Natural killer cell treated with Interleukin-12 subunit alpha and Interleukin-12 subunit beta and Interleukin-15 and Interleukin-18, amount 100 ng/mL, for 72 hours (primary cell): ENCODE results near the gene LY9. TPM values are rescaled to one million over a fixed set of nuclear protein-coding genes. Genes with fewer than 3 reads are reported as not detected.

Source experiments
- ATAC-seq, 2 donors: fragments of 150-1000 bp; cut with Tn5 transposase in 1 of 2; sonication (Bioruptor Pico), chemical (Tn5 transposase) in 1 of 2; 2 replicates each; pipeline ENCODE4 v1.10.0; 2021
- DNase-seq: peaks from one replicate; pipeline ENCODE4 v3.0.0; 2022; ENCODE audit warnings: low spot score
- H3K27ac Mint-ChIP-seq, 2 donors: 1 replicate in 1 of 2; 2 replicates in 1 of 2; pipeline ENCODE4 v1.8.0; 2022; ENCODE audit warnings: mixed read lengths in 2 of 2, mild to moderate bottlenecking in 1 of 2, moderate library complexity in 1 of 2
- H3K27me3 Mint-ChIP-seq, 2 donors: 1 replicate in 1 of 2; 2 replicates in 1 of 2; pipeline ENCODE4 v1.8.0; 2022; ENCODE audit warnings: mixed read lengths in 2 of 2
- H3K36me3 Mint-ChIP-seq: one replicate; pipeline ENCODE4 v1.8.0; 2022; ENCODE audit warnings: mixed read lengths
- H3K4me1 Mint-ChIP-seq, 2 donors: 1 replicate in 1 of 2; 2 replicates in 1 of 2; pipeline ENCODE4 v1.8.0; 2022; ENCODE audit warnings: low read depth in 2 of 2, mixed read lengths in 2 of 2, mild to moderate bottlenecking in 1 of 2
- H3K4me3 Mint-ChIP-seq: one replicate; pipeline ENCODE4 v1.8.0; 2022; ENCODE audit warnings: mixed read lengths
- H3K9me3 Mint-ChIP-seq: 2 replicates; pipeline ENCODE4 v1.8.0; 2022; ENCODE audit warnings: mixed read lengths
- total RNA-seq, 2 donors: library from RNA; stranded (reverse); gene quantifications; one replicate each; pipeline ENCODE4 v1.2.3, GENCODE V29; 2022

The LY9 gene
- total RNA-seq, 2 donors from 2014 or later, result 0.92 to 1.2 TPM

DNA sequence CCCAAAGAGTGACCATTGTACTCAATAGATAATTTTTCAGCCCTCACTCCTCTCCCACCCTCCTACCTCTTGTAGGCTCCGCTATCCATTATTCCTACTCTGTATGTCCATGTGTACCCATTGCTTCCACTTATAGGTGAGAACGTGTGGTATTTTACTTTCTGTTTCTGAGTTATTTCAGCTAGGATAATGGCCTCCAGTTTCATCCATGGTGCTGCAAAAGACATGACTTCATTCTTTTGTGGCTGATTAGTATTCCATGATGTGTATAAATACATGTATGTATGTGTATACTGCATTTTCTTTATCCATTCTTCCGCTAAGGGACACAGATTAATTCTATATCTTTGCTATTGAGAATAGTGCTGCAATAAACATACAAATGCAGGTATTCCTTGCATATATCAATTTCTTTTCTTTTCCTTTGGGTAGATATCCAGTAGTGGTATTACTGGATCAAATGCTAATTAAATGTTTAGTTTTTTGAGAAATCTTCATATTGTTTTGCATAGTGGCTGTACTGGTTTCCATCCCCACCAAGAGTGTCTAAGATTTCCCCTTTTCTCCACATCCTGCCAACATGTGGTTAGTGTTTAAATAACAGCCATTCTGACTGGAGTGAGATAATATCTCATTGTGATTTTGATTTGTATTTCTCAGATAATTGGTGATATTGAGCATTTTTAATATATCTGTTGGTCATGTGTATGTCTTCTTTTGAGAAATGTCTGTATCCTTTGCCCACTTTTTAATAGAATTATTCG lies 4.9 kb downstream of the LY9 start:
- H3K9me3 Mint-ChIP-seq, result peaks cover 4% of the 10 kb centered on the region
- peak overlapping the region; percentile 77 for H3K4me3 Mint-ChIP-seq
- ATAC-seq, result peak; percentile 64 to 71
- peaks cover 69 to 75% of the 10 kb centered on the region in 2 donors for H3K4me1 Mint-ChIP-seq
- peak overlapping the region; percentile 65 to 88 for H3K27ac Mint-ChIP-seq
- no peak for DNase-seq
- no peaks in the 10 kb centered on the region for H3K27me3 Mint-ChIP-seq
- H3K36me3 Mint-ChIP-seq, result peaks cover 11% of the 10 kb centered on the region

DNA sequence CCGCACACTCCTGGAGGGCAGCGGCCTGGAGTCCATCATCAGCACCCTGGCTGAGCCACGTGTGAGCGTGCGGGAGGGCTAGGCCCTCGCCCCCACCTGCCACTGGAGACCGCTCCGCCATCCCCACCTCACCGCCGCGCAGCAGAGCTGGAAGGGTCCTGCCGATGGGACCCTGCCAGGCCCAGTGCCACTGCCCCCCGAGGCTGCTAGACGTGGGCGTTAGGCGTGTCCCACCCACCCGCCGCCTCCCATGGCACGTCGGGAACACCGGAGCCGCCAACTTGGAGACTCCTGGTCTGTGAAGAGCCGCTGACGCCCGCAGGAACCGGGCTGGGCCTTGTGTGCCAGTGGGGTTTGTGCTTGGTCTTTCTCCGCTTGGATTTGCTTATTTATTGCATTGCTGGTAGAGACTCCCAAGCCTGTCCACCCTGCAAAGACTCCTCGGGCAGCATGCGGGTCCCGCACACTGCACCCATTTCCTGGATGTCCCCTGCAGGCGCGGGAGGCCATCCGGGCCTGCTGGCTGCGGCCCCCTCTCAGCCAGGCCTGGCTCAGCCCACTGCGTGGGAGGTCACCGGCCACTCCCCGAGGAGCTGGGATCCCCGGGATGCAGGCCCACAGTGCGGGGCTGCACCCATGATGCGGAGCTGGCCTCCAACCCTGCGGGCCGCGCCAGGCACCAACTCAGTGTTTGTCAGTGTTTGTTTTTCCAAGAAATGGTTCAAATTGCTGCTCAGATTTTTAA lies 6.0 kb downstream of the LY9 start:
- H3K27ac Mint-ChIP-seq, result peak overlapping the region in 1 of 2 donors; percentile 88
- H3K27me3 Mint-ChIP-seq, result no peaks in the 10 kb centered on the region
- ATAC-seq (no peak), DNase-seq (no peak)
- peaks cover 5% of the 10 kb centered on the region for H3K9me3 Mint-ChIP-seq
- peaks cover 21% of the 10 kb centered on the region for H3K36me3 Mint-ChIP-seq
- peaks cover 67 to 75% of the 10 kb centered on the region in 2 donors for H3K4me1 Mint-ChIP-seq
- no peak overlapping the region for H3K4me3 Mint-ChIP-seq

DNA sequence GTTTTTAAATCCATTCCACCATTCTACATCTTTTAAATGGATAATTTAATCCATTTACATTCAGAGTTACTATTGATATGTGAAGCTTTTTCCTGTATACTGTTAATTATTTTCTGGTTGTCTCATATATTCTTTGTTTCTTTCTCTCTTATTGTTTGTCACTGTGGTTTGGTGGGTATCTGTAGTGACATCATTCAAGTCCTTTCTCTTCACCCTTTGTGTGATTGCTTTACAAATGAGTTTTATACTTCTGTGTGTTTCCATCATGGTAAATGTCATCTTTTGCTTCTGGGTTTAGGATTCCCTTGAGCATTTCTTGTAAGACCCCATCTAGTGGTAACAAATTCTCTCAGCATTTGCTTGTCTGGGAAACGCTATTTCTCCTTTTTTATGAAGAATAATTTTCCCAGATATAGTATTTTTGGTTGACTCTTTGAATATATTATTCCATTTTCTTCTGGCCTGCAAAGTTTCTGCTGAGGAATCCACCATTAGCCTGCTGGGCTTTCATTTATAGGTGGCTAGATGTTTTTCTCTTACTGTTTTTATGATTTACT lies 10.2 kb downstream of the LY9 start:
- Mint-ChIP-seq H3K36me3 (peaks cover 25% of the 10 kb centered on the region), H3K27me3 (no peaks in the 10 kb centered on the region), H3K4me1 (peaks cover 37 to 42% of the 10 kb centered on the region in 2 donors), H3K9me3 (peaks cover 9% of the 10 kb centered on the region), H3K4me3 (peak overlapping the region; percentile 7), H3K27ac (peak overlapping the region in 1 of 2 donors; percentile 14)
- DNase-seq (no peak), ATAC-seq (peak in 1 of 2 donors; percentile 79)

DNA sequence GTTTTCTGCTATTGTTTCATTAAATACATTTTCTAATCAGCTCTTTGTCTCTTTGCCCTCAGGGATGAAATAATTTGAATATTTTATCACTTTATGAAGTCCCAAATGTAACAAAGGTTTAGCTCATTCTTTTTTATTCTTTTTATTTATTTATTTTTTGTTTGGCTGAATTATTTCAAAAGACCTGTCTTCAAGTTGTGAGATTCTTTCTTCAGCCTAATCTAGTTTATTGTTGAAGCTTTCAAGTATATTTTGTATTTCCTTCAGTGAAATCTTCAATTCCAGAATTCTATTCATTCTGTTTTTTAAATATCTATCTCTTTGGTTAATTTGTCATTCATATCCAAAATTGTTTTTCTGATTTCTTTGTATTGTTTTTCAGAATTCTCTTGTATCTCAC lies 10.8 kb downstream of the LY9 start:
- Mint-ChIP-seq H3K9me3 (peaks cover 9% of the 10 kb centered on the region), H3K4me3 (peak overlapping the region; percentile 6), H3K4me1 (peaks cover 36 to 43% of the 10 kb centered on the region in 2 donors), H3K36me3 (peaks cover 25% of the 10 kb centered on the region), H3K27me3 (no peaks in the 10 kb centered on the region), H3K27ac (peak overlapping the region in 1 of 2 donors; percentile 14)
- DNase-seq (no peak), ATAC-seq (no peak)

DNA sequence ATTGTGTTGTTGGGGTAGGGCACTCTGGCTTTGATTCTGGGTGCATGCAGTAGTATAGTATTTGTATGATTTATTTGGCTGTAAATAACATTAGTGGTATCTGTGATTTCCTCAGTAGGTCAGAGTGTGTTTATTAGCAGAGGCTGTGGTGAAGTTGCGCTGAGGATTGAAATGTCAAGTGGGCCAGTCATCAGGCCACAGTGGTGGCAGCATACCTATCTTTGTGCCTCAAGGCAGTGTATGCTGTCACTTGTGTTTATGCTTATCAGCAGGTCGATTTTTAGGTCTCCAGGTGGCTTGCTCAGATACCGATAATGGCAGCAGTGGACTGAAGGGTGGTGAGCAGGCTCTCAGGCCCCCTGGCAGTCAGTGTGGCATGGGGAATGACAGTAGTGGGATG lies 11.3 kb downstream of the LY9 start:
- H3K4me3 Mint-ChIP-seq, result peak overlapping the region; percentile 6

DNA sequence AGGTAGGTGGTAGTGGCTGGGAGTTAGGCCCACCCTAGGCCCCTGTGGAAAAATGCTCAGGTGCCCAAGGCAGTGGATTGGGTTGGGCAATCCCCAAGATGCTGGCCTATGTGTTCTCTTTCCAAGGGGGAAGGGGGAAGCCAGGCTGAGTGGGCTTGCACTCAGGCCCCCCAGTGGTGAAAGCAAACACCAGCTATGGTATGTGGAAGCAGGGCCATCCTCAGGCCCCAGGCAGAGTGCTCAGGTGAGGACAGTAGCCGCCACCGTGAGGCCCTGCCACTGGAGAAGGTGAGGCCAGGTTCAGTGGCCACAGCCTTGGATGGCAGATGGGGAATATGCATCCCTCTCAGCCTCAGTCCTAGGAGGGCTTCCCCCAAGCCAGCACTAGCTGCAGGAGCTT lies 11.8 kb downstream of the LY9 start:
- ATAC-seq, result no peak
- no peak for DNase-seq
- no peaks in the 10 kb centered on the region for H3K27me3 Mint-ChIP-seq
- H3K27ac Mint-ChIP-seq, result no peak overlapping the region
- H3K4me3 Mint-ChIP-seq, result no peak overlapping the region
- H3K36me3 Mint-ChIP-seq, result peaks cover 25% of the 10 kb centered on the region
- H3K4me1 Mint-ChIP-seq, result peaks cover 35 to 47% of the 10 kb centered on the region in 2 donors
- H3K9me3 Mint-ChIP-seq, result peaks cover 9% of the 10 kb centered on the region

More for the DNA sequence above, 11.3 kb downstream of the LY9 start:
- H3K9me3 Mint-ChIP-seq, result peaks cover 9% of the 10 kb centered on the region
- peak overlapping the region in 1 of 2 donors; percentile 14 for H3K27ac Mint-ChIP-seq
- peaks cover 25% of the 10 kb centered on the region for H3K36me3 Mint-ChIP-seq
- H3K4me1 Mint-ChIP-seq, result peaks cover 38 to 48% of the 10 kb centered on the region in 2 donors
- H3K27me3 Mint-ChIP-seq, result no peaks in the 10 kb centered on the region
- DNase-seq (no peak), ATAC-seq (no peak)

DNA sequence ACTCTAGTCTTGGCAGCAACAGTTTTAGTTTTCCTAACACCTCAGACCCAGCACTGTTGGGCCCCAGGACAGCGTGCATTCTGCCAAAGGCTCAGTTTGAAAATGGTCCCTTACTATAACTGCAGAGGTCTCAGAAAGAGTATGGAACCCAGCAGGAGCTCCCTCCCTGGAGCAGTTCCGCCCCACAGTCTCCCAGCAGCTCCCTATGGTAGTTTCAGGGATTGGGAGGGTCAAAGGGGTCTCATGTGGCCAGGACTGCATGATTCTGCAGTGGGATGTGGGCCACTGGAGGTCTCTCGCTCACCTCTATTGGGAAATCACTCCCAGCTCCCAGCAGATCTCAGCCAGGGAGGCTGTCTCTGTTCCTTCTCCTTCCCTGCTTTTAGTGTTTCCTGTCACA lies 12.3 kb downstream of the LY9 start:
- Mint-ChIP-seq H3K4me3 (no peak overlapping the region), H3K36me3 (peaks cover 25% of the 10 kb centered on the region), H3K27me3 (no peaks in the 10 kb centered on the region), H3K27ac (no peak overlapping the region), H3K4me1 (peaks cover 39 to 51% of the 10 kb centered on the region in 2 donors), H3K9me3 (peaks cover 9% of the 10 kb centered on the region)
- ATAC-seq, result no peak
- no peak for DNase-seq

DNA sequence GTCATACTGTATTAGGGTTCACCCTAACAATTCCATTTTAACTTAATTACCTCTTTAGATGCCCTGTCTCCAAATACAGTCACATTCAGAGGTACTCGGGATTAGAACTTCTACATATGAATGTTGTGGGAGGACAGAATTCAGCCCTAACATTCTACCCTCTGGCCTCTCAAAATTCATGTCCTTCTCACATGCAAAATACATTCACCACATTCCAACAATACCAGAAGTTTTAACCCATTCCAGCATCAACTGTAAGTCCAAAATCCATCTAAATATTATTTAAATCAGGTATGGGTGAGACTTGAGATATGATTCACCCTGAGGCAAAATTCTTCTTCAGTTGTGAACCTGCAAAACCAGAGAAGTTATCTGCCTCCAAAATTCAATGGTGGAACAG lies 14.5 kb downstream of the LY9 start:
- Mint-ChIP-seq H3K36me3 (peaks cover 17% of the 10 kb centered on the region), H3K4me1 (peaks cover 41 to 51% of the 10 kb centered on the region in 2 donors)

DNA sequence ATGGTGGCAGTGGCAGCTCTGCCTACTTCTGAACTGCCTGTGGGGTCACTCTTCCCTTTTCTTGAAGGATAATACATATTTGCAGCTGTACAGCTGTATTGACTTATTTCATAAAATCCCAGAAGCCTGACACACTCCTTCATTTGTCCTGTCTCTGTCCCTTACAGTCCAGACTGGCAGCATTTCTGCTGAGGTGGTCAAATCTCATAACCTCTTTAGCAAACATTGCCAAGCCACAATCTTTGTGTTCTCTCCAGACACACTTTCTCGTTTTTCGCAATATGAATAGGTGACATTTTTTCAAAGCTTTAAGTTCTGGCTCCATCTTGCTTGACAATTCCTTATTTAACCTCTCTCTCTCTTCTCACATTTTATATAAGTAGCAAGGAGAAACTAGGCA lies 15.2 kb downstream of the LY9 start:
- ATAC-seq (peak in 1 of 2 donors; percentile 37), DNase-seq (no peak)
- H3K4me3 Mint-ChIP-seq, result no peak overlapping the region
- H3K4me1 Mint-ChIP-seq, result peaks cover 35 to 45% of the 10 kb centered on the region in 2 donors
- peaks cover 11% of the 10 kb centered on the region for H3K36me3 Mint-ChIP-seq
- H3K27me3 Mint-ChIP-seq, result no peaks in the 10 kb centered on the region
- H3K9me3 Mint-ChIP-seq, result peaks cover 5% of the 10 kb centered on the region
- H3K27ac Mint-ChIP-seq, result no peak overlapping the region

More for the DNA sequence above, 14.5 kb downstream of the LY9 start:
- no peaks in the 10 kb centered on the region for H3K27me3 Mint-ChIP-seq
- ATAC-seq (no peak), DNase-seq (no peak)
- no peak overlapping the region for H3K27ac Mint-ChIP-seq
- no peak overlapping the region for H3K4me3 Mint-ChIP-seq
- H3K9me3 Mint-ChIP-seq, result peaks cover 8% of the 10 kb centered on the region

DNA sequence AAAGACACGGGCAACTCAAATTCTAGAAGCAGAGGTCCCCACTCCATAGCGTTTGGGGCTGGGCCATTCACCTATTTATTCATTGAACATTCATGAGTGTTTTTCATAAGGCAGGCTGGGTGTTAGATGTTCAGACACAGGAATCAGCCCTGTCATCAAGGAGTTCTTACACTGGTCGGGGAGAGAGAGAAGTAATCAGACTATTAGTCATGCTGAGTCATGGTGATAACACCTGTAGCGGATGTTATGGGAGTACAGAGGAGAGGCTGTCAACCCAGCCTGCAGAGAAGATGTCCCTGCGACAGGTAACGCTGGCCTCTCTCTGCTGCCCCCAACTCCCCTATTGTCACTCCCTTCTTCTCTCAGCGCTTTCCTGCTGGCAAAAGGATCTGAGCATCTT lies 17.2 kb downstream of the LY9 start:
- Mint-ChIP-seq H3K9me3 (no peaks in the 10 kb centered on the region), H3K4me3 (no peak overlapping the region), H3K27me3 (no peaks in the 10 kb centered on the region), H3K4me1 (peaks cover 26 to 31% of the 10 kb centered on the region in 2 donors), H3K27ac (peak overlapping the region in 1 of 2 donors; percentile 52), H3K36me3 (no peaks in the 10 kb centered on the region)
- DNase-seq (no peak), ATAC-seq (peak in 1 of 2 donors; percentile 73)

DNA sequence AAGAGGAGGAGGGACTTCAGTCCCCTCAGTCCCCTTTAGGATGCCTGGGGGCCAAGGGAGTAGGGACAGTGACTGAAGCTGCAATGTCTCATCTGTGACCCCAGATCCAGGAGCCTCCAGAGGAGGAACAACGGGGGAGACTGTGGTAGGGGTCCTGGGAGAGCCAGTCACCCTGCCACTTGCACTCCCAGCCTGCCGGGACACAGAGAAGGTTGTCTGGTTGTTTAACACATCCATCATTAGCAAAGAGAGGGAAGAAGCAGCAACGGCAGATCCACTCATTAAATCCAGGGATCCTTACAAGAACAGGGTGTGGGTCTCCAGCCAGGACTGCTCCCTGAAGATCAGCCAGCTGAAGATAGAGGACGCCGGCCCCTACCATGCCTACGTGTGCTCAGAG lies 18.3 kb downstream of the LY9 start:
- Mint-ChIP-seq H3K9me3 (no peaks in the 10 kb centered on the region), H3K27me3 (no peaks in the 10 kb centered on the region), H3K36me3 (no peaks in the 10 kb centered on the region), H3K4me1 (peaks cover 23 to 31% of the 10 kb centered on the region in 2 donors), H3K27ac (peak overlapping the region in 1 of 2 donors; percentile 52), H3K4me3 (no peak overlapping the region)
- ATAC-seq, result no peak
- DNase-seq, result no peak

DNA sequence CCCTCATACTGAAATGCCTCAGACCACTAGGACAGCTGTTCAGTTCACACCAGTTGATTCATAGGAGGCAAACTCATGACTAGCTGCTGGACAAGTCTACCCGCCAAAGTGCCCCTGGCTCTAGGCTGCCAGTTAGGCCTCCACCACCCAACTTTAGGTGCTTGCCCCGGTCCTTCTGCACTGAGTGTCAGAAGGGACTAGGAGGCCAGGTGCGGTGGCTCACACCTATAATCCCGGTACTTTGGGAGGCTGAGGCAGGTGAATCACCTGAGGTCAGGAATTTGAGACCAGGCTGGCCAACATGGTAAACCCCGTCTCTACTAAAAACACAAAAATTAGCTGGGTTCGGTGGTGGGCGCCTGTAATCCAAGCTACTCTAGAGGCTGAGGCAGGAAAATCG lies 18.9 kb downstream of the LY9 start:
- Mint-ChIP-seq H3K9me3 (no peaks in the 10 kb centered on the region), H3K4me1 (peaks cover 27 to 31% of the 10 kb centered on the region in 2 donors), H3K27me3 (no peaks in the 10 kb centered on the region), H3K4me3 (no peak overlapping the region), H3K36me3 (no peaks in the 10 kb centered on the region), H3K27ac (no peak overlapping the region)
- DNase-seq (no peak), ATAC-seq (no peak)

DNA sequence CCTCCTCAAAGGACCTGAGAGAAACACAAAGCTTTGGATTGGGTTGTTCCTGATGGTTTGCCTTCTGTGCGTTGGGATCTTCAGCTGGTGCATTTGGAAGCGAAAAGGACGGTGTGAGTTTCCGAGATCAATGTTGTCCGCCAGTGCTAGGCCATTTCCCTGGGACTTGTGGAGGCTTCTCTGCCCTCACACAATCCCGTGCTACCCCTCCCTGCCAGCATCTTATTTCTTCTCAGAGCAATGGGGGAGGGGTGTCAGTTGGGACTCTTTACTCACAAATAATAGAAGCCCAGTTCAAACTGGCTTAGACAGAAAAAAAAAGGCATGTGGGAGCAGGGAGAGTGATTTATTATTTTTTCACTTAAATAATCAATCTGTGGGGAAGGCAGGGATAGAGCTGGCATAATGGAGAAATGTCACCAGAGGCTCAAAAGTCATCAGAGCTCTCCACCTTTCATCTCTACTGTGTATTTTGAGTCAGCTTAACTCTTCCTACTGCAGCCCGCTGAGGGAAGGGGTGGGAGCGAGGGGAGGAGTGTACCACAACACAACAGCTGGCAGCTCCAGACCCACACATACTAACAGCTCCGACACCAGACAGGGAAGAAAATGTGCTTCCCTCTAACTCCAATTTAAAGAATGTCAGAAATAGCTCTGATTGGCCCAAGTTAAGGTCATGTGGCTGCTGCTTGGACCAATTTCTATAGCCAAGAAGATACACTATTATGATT lies 22.4 kb downstream of the LY9 start:
- H3K4me1 Mint-ChIP-seq, result peaks cover 17 to 21% of the 10 kb centered on the region in 2 donors
- H3K27ac Mint-ChIP-seq, result peak overlapping the region in 1 of 2 donors; percentile 54

More for the DNA sequence above, 22.4 kb downstream of the LY9 start:
- Mint-ChIP-seq H3K27me3 (no peaks in the 10 kb centered on the region), H3K36me3 (no peaks in the 10 kb centered on the region), H3K4me3 (no peak overlapping the region), H3K9me3 (no peaks in the 10 kb centered on the region)
- DNase-seq (no peak), ATAC-seq (no peak)
